GM21737 (cell line): ENCODE measurements around the gene GIMAP8.
A peak's percentile ranks its signal among the peaks of the same experiment; 100 is the strongest.

Experiments used
- ATAC-seq: cut with Tn5 transposase; IDR thresholded peaks from one replicate; pipeline ENCODE4 v1.9.1; 2021; ENCODE audit warnings: mild to moderate bottlenecking, moderate library complexity; ENCODE audit not compliant: unreplicated experiment

Gene GIMAP8

GRCh38 chr7:150410680-150411346 lies 39.6 kb upstream of the GIMAP8 start:
- no peak for ATAC-seq

- no peak for ATAC-seq
Measured at GRCh38 chr7:150411606-150412005, 38.8 kb upstream of the GIMAP8 start.

DNA sequence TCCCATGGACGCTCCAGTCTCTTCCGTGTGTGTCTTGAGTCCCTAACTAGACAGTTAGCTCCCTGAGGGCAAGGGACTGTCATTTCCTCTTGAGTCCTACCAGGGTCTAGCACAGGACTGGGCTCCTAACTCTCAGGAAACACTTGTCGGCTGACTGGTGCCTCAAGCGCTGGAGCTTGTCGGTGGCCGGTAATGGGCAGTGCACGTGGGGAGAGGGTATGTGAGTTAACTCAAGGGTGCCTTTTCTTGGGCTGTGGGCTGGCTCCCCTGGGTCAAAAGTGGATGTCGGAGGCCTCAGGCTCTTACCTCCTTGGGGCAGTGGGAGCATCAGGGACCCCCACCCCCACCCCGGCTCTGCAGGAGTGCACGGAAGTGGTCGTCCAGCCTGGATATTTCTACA lies 38.4 kb upstream of the GIMAP8 start:
- ATAC-seq: no peak

GRCh38 chr7:150412518-150413488 lies 37.6 kb upstream of the GIMAP8 start:
- no peak for ATAC-seq

GRCh38 chr7:150413640-150414081 lies 36.8 kb upstream of the GIMAP8 start:
- no peak for ATAC-seq

GRCh38 chr7:150415161-150416153 lies 35.0 kb upstream of the GIMAP8 start:
- ATAC-seq: no peak

- no peak for ATAC-seq
Measured at GRCh38 chr7:150417239-150417638, 33.2 kb upstream of the GIMAP8 start.

DNA sequence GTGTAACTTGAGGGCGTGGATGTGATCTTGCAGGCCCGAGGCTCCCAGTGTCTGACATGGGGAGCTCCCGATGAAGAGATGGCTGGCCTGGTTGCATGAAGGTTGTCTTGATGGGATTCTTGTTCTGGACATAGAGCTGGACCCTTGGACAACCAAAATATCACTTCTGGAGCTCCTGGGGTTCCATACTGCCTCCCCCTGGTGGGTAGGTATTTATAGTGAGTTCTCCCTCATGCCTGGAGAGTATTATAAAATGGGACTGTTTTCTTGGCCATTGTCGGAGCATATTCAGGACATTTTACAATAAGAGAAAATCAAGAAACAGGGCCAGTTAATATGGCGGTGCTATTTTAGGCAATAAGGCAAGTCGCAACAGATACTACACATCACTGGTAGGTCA lies 32.6 kb upstream of the GIMAP8 start:
- ATAC-seq: no peak

DNA sequence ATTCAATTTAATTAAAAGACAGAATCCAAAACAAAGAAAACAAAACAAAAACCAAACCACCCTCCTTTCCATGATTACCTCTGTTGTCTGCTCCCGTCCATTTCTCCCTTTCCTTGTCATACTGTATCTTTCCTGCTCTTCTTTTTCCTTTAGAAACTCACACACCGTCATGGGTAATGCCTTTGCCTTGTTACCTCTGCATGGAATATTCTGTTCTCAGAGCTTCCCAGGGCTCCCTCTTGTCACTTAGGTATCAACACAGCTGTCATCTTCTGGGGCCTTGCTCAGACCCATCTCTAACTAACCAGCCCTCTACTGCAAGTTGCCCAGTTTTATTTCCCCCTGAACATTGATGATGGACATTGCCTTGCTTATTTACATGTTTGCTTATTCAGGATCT lies 30.2 kb upstream of the GIMAP8 start:
- ATAC-seq: no peak

DNA sequence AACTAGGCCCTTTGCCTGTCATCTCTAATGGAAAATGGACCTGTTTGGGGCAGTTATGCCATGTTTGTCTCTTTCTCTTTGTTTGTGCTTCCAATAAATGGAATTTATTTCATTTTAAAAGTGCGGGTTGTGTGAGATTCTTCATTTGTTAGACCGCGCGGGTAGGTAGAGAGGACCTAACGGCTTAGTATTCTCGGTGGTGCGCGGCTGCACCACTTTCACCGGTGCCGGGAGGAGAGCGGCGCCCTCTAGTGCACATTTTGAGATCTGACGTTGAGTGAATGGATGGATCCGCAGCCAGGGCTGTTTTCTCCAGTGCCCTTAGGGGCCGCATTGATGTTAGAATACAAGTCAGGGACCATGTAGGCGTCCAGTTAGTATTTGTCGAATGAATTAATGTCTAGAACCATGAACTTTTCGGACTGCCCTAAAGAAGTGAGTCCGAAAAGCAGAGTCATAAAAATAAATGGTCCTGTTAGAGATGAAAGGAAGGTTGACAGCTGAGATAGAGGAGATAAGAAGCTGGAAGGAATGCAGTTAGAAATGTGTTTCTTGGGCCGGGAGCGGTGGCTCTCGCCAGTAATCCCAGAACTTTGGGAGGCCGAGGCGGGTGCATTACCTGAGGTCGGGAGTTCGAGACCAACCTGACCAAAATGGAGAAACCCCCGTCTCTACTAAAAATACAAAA lies 29.3 kb upstream of the GIMAP8 start:
- ATAC-seq: peak; percentile 97

- no peak for ATAC-seq
Measured at GRCh38 chr7:150421831-150422230, 28.6 kb upstream of the GIMAP8 start.

GRCh38 chr7:150425670-150426069 lies 24.8 kb upstream of the GIMAP8 start:
- ATAC-seq: no peak

- peak; percentile 45 for ATAC-seq
Measured at GRCh38 chr7:150428671-150429451, 21.6 kb upstream of the GIMAP8 start.

GRCh38 chr7:150429699-150430098 lies 20.7 kb upstream of the GIMAP8 start:
- ATAC-seq: no peak

GRCh38 chr7:150430465-150431085 lies 19.9 kb upstream of the GIMAP8 start:
- ATAC-seq: no peak

GRCh38 chr7:150431839-150432658 lies 18.4 kb upstream of the GIMAP8 start:
- ATAC-seq: no peak

- ATAC-seq: no peak
Measured at GRCh38 chr7:150432915-150433892, 17.2 kb upstream of the GIMAP8 start.
